A549 (cell line): ENCODE measurements around the gene KSR2.

Source experiments
- CEBPB ChIP-seq, 2 experiments: fragments of >200 bp in 1 of 2; sonication (Bioruptor Twin) in 1 of 2; formaldehyde crosslinking in 1 of 2; IDR thresholded peaks; 2 replicates each; pipeline ENCODE4 v1.6.1; 2012 to 2016
- CHD4 ChIP-seq: fragments of 200-600 bp; sonication (generic); IDR thresholded peaks from 2 replicates; pipeline ENCODE4 v1.6.1; 2016; ENCODE audit warnings: antibody characterized with exemption, mild to moderate bottlenecking, borderline replicate concordance
- JUN ChIP-seq, 2 experiments: fragments of >200 bp; sonication (Bioruptor Twin); formaldehyde crosslinking; IDR thresholded peaks; 2 replicates in 1 of 2; 3 replicates in 1 of 2; pipeline ENCODE4 v1.6.1; 2016 to 2017
- MYC ChIP-seq: IDR thresholded peaks from 2 replicates; pipeline ENCODE4 v1.6.1; 2012; ENCODE audit warnings: mild to moderate bottlenecking, inconsistent platforms, low read length, improper control_type of control experiment, borderline replicate concordance
- POLR2A ChIP-seq: IDR thresholded peaks from 2 replicates; pipeline ENCODE4 v1.6.1; 2012; ENCODE audit warnings: mild to moderate bottlenecking, low read length
- TP53 ChIP-seq: fragments of 250-450 bp; sonication (Bioruptor Pico); IDR thresholded peaks from 2 replicates; pipeline ENCODE4 v1.5.0; 2021; ENCODE audit warnings: mild to moderate bottlenecking, moderate library complexity
- ZFP36 ChIP-seq: fragments of 450-650 bp; IDR thresholded peaks from 2 replicates; pipeline ENCODE4 v1.6.1; 2014; ENCODE audit warnings: borderline replicate concordance; ENCODE audit not compliant: partially characterized antibody
- TF ChIP-seq, protein P1 (sequence below): fragments of >200 bp; sonication (Bioruptor Twin); formaldehyde crosslinking; IDR thresholded peaks from 3 replicates; pipeline ENCODE4 v1.5.1; 2016
- TF ChIP-seq, protein P2 (sequence below): IDR thresholded peaks from 2 replicates; pipeline ENCODE4 v1.6.1; 2012
- TF ChIP-seq, protein P3 (sequence below): fragments of 200-600 bp; sonication (generic); IDR thresholded peaks from 2 replicates; pipeline ENCODE4 v1.6.1; 2016; ENCODE audit warnings: antibody characterized with exemption, mild to moderate bottlenecking, moderate library complexity

DNA sequence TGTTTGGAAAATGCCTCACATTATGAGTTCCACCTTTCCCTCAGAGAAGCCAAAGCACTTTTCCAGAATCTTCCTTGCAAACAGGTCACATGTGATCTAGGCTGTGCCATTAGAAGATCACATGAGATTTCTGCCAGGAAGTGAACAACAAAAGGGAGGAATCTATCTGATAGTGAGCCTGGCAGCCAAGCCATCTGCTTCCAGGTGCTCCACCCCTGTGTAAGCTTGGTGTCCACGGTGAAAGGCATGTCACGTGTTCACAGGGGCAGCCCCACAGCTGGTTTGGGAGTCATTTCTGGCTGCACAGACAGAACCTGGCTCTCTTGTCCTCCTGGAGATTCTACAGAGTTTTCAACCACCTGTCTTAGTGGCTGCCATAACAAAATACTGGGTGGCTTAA is 3.5 kb upstream of the KSR2 start:
- TF ChIP-seq POLR2A = no peak
- TF ChIP-seq, protein P1, sequence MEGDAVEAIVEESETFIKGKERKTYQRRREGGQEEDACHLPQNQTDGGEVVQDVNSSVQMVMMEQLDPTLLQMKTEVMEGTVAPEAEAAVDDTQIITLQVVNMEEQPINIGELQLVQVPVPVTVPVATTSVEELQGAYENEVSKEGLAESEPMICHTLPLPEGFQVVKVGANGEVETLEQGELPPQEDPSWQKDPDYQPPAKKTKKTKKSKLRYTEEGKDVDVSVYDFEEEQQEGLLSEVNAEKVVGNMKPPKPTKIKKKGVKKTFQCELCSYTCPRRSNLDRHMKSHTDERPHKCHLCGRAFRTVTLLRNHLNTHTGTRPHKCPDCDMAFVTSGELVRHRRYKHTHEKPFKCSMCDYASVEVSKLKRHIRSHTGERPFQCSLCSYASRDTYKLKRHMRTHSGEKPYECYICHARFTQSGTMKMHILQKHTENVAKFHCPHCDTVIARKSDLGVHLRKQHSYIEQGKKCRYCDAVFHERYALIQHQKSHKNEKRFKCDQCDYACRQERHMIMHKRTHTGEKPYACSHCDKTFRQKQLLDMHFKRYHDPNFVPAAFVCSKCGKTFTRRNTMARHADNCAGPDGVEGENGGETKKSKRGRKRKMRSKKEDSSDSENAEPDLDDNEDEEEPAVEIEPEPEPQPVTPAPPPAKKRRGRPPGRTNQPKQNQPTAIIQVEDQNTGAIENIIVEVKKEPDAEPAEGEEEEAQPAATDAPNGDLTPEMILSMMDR = no peak
- TF ChIP-seq, protein P2, sequence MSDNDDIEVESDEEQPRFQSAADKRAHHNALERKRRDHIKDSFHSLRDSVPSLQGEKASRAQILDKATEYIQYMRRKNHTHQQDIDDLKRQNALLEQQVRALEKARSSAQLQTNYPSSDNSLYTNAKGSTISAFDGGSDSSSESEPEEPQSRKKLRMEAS = no peak
- no peak for TF ChIP-seq CHD4
- TF ChIP-seq ZFP36 = no peak
- TF ChIP-seq, protein P3, sequence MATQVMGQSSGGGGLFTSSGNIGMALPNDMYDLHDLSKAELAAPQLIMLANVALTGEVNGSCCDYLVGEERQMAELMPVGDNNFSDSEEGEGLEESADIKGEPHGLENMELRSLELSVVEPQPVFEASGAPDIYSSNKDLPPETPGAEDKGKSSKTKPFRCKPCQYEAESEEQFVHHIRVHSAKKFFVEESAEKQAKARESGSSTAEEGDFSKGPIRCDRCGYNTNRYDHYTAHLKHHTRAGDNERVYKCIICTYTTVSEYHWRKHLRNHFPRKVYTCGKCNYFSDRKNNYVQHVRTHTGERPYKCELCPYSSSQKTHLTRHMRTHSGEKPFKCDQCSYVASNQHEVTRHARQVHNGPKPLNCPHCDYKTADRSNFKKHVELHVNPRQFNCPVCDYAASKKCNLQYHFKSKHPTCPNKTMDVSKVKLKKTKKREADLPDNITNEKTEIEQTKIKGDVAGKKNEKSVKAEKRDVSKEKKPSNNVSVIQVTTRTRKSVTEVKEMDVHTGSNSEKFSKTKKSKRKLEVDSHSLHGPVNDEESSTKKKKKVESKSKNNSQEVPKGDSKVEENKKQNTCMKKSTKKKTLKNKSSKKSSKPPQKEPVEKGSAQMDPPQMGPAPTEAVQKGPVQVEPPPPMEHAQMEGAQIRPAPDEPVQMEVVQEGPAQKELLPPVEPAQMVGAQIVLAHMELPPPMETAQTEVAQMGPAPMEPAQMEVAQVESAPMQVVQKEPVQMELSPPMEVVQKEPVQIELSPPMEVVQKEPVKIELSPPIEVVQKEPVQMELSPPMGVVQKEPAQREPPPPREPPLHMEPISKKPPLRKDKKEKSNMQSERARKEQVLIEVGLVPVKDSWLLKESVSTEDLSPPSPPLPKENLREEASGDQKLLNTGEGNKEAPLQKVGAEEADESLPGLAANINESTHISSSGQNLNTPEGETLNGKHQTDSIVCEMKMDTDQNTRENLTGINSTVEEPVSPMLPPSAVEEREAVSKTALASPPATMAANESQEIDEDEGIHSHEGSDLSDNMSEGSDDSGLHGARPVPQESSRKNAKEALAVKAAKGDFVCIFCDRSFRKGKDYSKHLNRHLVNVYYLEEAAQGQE = no peak
- TF ChIP-seq CEBPB (IDR thresholded peaks at IDR 0.05) = no peak
- TF ChIP-seq TP53 (CRISPR knock-in tag) = no peak
- no peak for TF ChIP-seq MYC
- TF ChIP-seq JUN (IDR thresholded peaks at IDR 0.05) = no peak
